H9 (cell line): Measurements from ENCODE around the gene SLC24A3. TPM values are rescaled to one million over a fixed set of nuclear protein-coding genes. Genes with fewer than 3 reads are reported as not detected.

Experiments
- DNase-seq: peaks from one replicate; pipeline ENCODE4 v3.0.0-alpha.2; 2017
- H2AFZ ChIP-seq: one replicate; pipeline ENCODE4 v1.6.1; 2013; ENCODE audit warnings: mild to moderate bottlenecking, low read length, control low read depth, moderate library complexity
- H2AK5ac ChIP-seq: 2 replicates; pipeline ENCODE4 v1.6.1; 2013; ENCODE audit warnings: low read length, control low read depth, mixed read lengths; ENCODE audit not compliant: insufficient read length
- H2BK120ac ChIP-seq: one replicate; pipeline ENCODE4 v1.6.1; 2013; ENCODE audit warnings: low read depth, mild to moderate bottlenecking, low read length, control low read depth, inconsistent platforms; ENCODE audit not compliant: poor library complexity, severe bottlenecking
- H2BK12ac ChIP-seq: 2 replicates; pipeline ENCODE4 v1.6.1; 2013; ENCODE audit warnings: low read length, control low read depth, mixed read lengths, low read depth; ENCODE audit not compliant: insufficient read length
- H2BK15ac ChIP-seq: 2 replicates; pipeline ENCODE4 v1.6.1; 2013; ENCODE audit warnings: low read depth, low read length, control low read depth
- H2BK20ac ChIP-seq: one replicate; pipeline ENCODE4 v1.6.1; 2013; ENCODE audit warnings: low read depth, mild to moderate bottlenecking, low read length, control low read depth, inconsistent platforms; ENCODE audit not compliant: poor library complexity, severe bottlenecking
- H2BK5ac ChIP-seq: 2 replicates; pipeline ENCODE4 v1.6.1; 2013; ENCODE audit warnings: low read length, control low read depth, mixed read lengths; ENCODE audit not compliant: insufficient read length
- H3K14ac ChIP-seq: 2 replicates; pipeline ENCODE4 v1.6.1; 2013; ENCODE audit warnings: low read length, control low read depth; ENCODE audit not compliant: insufficient read depth
- H3K18ac ChIP-seq: 2 replicates; pipeline ENCODE4 v1.6.1; 2013; ENCODE audit warnings: low read depth, mild to moderate bottlenecking, mixed read lengths, low read length, control low read depth; ENCODE audit not compliant: insufficient read length
- H3K23ac ChIP-seq: 2 replicates; pipeline ENCODE4 v1.6.1; 2013; ENCODE audit warnings: low read length, control low read depth, mixed read lengths, low read depth; ENCODE audit not compliant: insufficient read length
- H3K23me2 ChIP-seq: 2 replicates; pipeline ENCODE4 v1.6.1; 2013; ENCODE audit warnings: low read depth, mild to moderate bottlenecking, mixed read lengths, low read length, control low read depth; ENCODE audit not compliant: insufficient read length, poor library complexity, severe bottlenecking
- H3K27ac ChIP-seq: 2 replicates; pipeline ENCODE4 v1.5.1; 2013; ENCODE audit warnings: low read length, control low read depth, mixed read lengths, low read depth; ENCODE audit not compliant: insufficient read length
- H3K27me3 ChIP-seq: 2 replicates; pipeline ENCODE4 v1.6.1; 2013; ENCODE audit warnings: low read length, control low read depth, inconsistent platforms; ENCODE audit not compliant: insufficient read depth
- H3K4ac ChIP-seq: 2 replicates; pipeline ENCODE4 v1.6.1; 2013; ENCODE audit warnings: low read depth, mild to moderate bottlenecking, control low read depth, inconsistent platforms, low read length, moderate library complexity
- H3K4me1 ChIP-seq: 2 replicates; pipeline ENCODE4 v1.6.1; 2013; ENCODE audit warnings: low read length, control low read depth, inconsistent platforms; ENCODE audit not compliant: insufficient read depth
- H3K4me2 ChIP-seq: 2 replicates; pipeline ENCODE4 v1.6.1; 2013; ENCODE audit warnings: low read length, control low read depth, mixed read lengths; ENCODE audit not compliant: insufficient read length, insufficient read depth
- H3K56ac ChIP-seq: 2 replicates; pipeline ENCODE4 v1.6.1; 2013; ENCODE audit warnings: low read depth, mild to moderate bottlenecking, mixed read lengths, low read length, control low read depth; ENCODE audit not compliant: insufficient read length
- H3K79me1 ChIP-seq: 2 replicates; pipeline ENCODE4 v1.6.1; 2013; ENCODE audit warnings: low read depth, mild to moderate bottlenecking, moderate library complexity, low read length, control low read depth, inconsistent platforms; ENCODE audit not compliant: insufficient read depth, poor library complexity, severe bottlenecking
- H3K79me2 ChIP-seq: 2 replicates; pipeline ENCODE4 v1.6.1; 2013; ENCODE audit warnings: low read length, control low read depth, inconsistent platforms; ENCODE audit not compliant: insufficient read depth
- H3K9ac ChIP-seq: 2 replicates; pipeline ENCODE4 v1.6.1; 2013; ENCODE audit warnings: low read length, control low read depth, mixed read lengths; ENCODE audit not compliant: insufficient read length; ENCODE audit errors: extremely low read depth
- H3K9me3 ChIP-seq: one replicate; pipeline ENCODE4 v1.6.1; 2013; ENCODE audit warnings: low read depth, low read length, inconsistent platforms; ENCODE audit not compliant: control insufficient read depth
- H3T11ph ChIP-seq: one replicate; pipeline ENCODE4 v1.6.1; 2013; ENCODE audit warnings: mild to moderate bottlenecking, low read length, control low read depth, inconsistent platforms
- H4K20me1 ChIP-seq: one replicate; pipeline ENCODE4 v1.6.1; 2013; ENCODE audit not compliant: control insufficient read depth, insufficient read length, insufficient read depth
- H4K5ac ChIP-seq: 2 replicates; pipeline ENCODE4 v1.6.1; 2013; ENCODE audit warnings: low read depth, mild to moderate bottlenecking, mixed read lengths, low read length, control low read depth; ENCODE audit not compliant: insufficient read length
- H4K8ac ChIP-seq: replicated peaks from 2 replicates; pipeline ENCODE4 v1.6.1; 2013; ENCODE audit warnings: low read length, control low read depth, mixed read lengths, low read depth; ENCODE audit not compliant: insufficient read length
- H4K91ac ChIP-seq: 2 replicates; pipeline ENCODE4 v1.6.1; 2013; ENCODE audit warnings: low read depth, mild to moderate bottlenecking, moderate library complexity, mixed read lengths, low read length, control low read depth; ENCODE audit not compliant: insufficient read length
- H3K27ac Mint-ChIP-seq, 3 experiments: 2 replicates in 2 of 3; 3 replicates in 1 of 3; pipeline ENCODE4 v1.8.0; 2020 to 2021; ENCODE audit warnings: mixed read lengths in 3 of 3, mild to moderate bottlenecking in 1 of 3, moderate library complexity in 1 of 3
- H3K27me3 Mint-ChIP-seq: 2 replicates; pipeline ENCODE4 v1.8.0; 2021; ENCODE audit warnings: low read depth, mild to moderate bottlenecking, moderate library complexity, mixed read lengths
- H3K36me3 Mint-ChIP-seq, 3 experiments: 2 replicates in 2 of 3; 3 replicates in 1 of 3; pipeline ENCODE4 v1.8.0; 2020 to 2021; ENCODE audit warnings: low read depth in 3 of 3, mixed read lengths in 3 of 3; ENCODE audit not compliant: insufficient read depth in 1 of 3
- H3K4me1 Mint-ChIP-seq, 2 experiments: 2 replicates each; pipeline ENCODE4 v1.8.0; 2020; ENCODE audit warnings: mixed read lengths in 2 of 2
- H3K4me3 Mint-ChIP-seq, 2 experiments: 2 replicates in 1 of 2; 3 replicates in 1 of 2; pipeline ENCODE4 v1.8.0; 2020 to 2021; ENCODE audit warnings: mild to moderate bottlenecking in 2 of 2, mixed read lengths in 2 of 2, moderate library complexity in 1 of 2
- H3K9me3 Mint-ChIP-seq, 2 experiments: 2 replicates in 1 of 2; 3 replicates in 1 of 2; pipeline ENCODE4 v1.8.0; 2020; ENCODE audit warnings: mild to moderate bottlenecking in 2 of 2, mixed read lengths in 2 of 2, moderate library complexity in 1 of 2
- CTCF ChIP-seq: fragments of 200-600 bp; sonication (generic); conservative IDR thresholded peaks from 3 replicates; pipeline ENCODE4 v1.8.0; 2021; ENCODE audit warnings: antibody characterized with exemption, mild to moderate bottlenecking
- WGBS: extraction: QIAGEN DNeasy Blood & Tissue Kit; methylation state at CpG from one replicate; pipeline ENCODE4 v1.1.7; 2013; ENCODE audit warnings: missing lambda C conversion rate, low lambda C conversion rate, mixed read lengths; ENCODE audit not compliant: insufficient read length; ENCODE audit errors: extremely low coverage; 5-methylcytosine and 5-hydroxymethylcytosine counted together
- total RNA-seq: library from RNA; stranded (reverse); gene quantifications from 2 replicates; pipeline ENCODE4 v1.2.1, GENCODE V29; 2021

The SLC24A3 gene
- total RNA-seq, 1 experiment from 2014 or later = 0.83 TPM

GRCh38 chr20:19493794-19494495 lies 281.5 kb downstream of the SLC24A3 start:
- Histone ChIP-seq H3K14ac (no peak overlapping the region; the same call in 1 of the 2 replicates), H2BK5ac (no peak overlapping the region), H4K91ac (no peak overlapping the region), H2AK5ac (no peak overlapping the region), H2BK120ac (no peak overlapping the region), H3K4me2 (no peak overlapping the region), H2AFZ (no peak overlapping the region), H3K18ac (no peak overlapping the region), H3K27ac (no peak overlapping the region), H3K23me2 (no peaks in the 10 kb centered on the region), H4K8ac (no peak overlapping the region), H3T11ph (no peak overlapping the region), H3K56ac (no peak overlapping the region), H4K5ac (no peak overlapping the region), H4K20me1 (peaks cover 3% of the 10 kb centered on the region), H2BK20ac (no peak overlapping the region), H3K23ac (no peak overlapping the region), H3K4me1 (no peaks in the 10 kb centered on the region; the same call in 1 of the 2 replicates), H3K27me3 (peaks cover 2% of the 10 kb centered on the region; the same call in 1 of the 2 replicates), H2BK12ac (no peak overlapping the region), H3K79me1 (no peaks in the 10 kb centered on the region), H3K9me3 (no peaks in the 10 kb centered on the region), H2BK15ac (no peak overlapping the region), H3K79me2 (no peaks in the 10 kb centered on the region), H3K4ac (no peak overlapping the region), H3K9ac (no peak overlapping the region)
- WGBS = no CpG with 5 or more reads among the region's 7 CpGs
- Mint-ChIP-seq H3K27ac (no peak overlapping the region; a peak in 1 of 7 replicates), H3K4me1 (peaks cover 4 to 5% of the 10 kb centered on the region in 2 experiments), H3K9me3 (peaks cover 0 to 2% of the 10 kb centered on the region in 2 experiments; a peak in 1 of 5 replicates), H3K27me3 (no peaks in the 10 kb centered on the region; the same call in 1 of the 2 replicates), H3K4me3 (no peak overlapping the region), H3K36me3 (no peaks in the 10 kb centered on the region; a peak in 1 of 7 replicates)
- no peak for DNase-seq
- TF ChIP-seq CTCF = no peak
